Measurements from ENCODE around the gene ANTKMT.
A peak's percentile ranks its signal among the peaks of the same experiment; 100 is the strongest.

Gene ANTKMT

DNA sequence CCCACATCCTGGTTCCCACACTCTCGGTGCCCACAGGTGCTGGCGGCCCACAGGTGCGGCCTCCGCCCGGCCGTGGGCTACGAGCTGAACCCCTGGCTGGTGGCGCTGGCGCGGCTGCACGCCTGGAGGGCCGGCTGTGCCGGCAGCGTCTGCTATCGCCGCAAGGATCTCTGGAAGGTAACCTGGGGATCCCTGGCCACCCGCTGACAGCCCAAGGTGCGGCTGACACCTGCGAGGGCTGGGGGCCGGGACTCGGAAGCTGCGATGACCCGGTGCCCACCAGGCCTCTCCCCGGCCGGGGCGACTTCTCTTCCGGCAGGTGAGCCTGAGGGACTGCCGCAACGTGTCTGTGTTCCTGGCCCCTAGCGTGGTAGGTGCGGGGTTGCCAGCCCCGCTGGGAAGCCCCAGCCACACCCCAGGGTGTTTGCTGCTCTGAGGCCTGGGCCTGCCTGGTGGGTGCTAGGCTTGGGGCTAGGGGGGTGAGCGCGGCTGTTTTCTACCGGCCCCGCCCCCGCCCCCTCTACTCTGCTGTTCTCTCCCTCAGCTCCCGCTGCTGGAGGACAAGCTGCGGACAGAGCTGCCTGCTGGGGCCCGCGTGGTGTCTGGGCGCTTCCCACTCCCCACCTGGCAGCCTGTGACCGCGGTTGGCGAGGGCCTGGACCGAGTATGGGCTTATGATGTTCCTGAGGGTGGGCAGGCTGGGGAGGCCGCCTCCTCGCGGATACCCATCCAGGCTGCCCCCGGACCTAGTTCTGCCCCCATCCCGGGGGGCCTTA, 1.0 kb downstream of the ANTKMT start:
- FAIRE-seq (no peak), DNase-seq (ENCODE audit: insufficient read length) (no peak)
- no peak for TF ChIP-seq POLR2A (IDR thresholded peaks at IDR 0.05; ENCODE audit: low read depth, low read length)
- TF ChIP-seq TAF1 (IDR thresholded peaks at IDR 0.05; ENCODE audit: borderline replicate concordance, low read depth, low read length): no peak
- TF ChIP-seq POLR2AphosphoS5 (IDR thresholded peaks at IDR 0.05; ENCODE audit: low read depth, low read length): no peak

GRCh38 chr16:722835-723633, 2.1 kb downstream of the ANTKMT start:
- FAIRE-seq (no peak), DNase-seq (ENCODE audit: insufficient read length) (no peak)
- TF ChIP-seq TAF1 (IDR thresholded peaks at IDR 0.05; ENCODE audit: borderline replicate concordance, low read depth, low read length): no peak
- TF ChIP-seq POLR2AphosphoS5 (IDR thresholded peaks at IDR 0.05; ENCODE audit: low read depth, low read length): no peak; the same call in 1 of the 2 replicates
- no peak for TF ChIP-seq POLR2A (IDR thresholded peaks at IDR 0.05; ENCODE audit: low read depth, low read length)

- DNase-seq (ENCODE audit: insufficient read length): no peak
- no peak for TF ChIP-seq TAF1 (IDR thresholded peaks at IDR 0.05; ENCODE audit: borderline replicate concordance, low read depth, low read length)
- TF ChIP-seq POLR2A (IDR thresholded peaks at IDR 0.05; ENCODE audit: low read depth, low read length): no peak
- no peak for TF ChIP-seq POLR2AphosphoS5 (IDR thresholded peaks at IDR 0.05; ENCODE audit: low read depth, low read length)
Measured at GRCh38 chr16:723695-724094, 2.7 kb downstream of the ANTKMT start.

DNA sequence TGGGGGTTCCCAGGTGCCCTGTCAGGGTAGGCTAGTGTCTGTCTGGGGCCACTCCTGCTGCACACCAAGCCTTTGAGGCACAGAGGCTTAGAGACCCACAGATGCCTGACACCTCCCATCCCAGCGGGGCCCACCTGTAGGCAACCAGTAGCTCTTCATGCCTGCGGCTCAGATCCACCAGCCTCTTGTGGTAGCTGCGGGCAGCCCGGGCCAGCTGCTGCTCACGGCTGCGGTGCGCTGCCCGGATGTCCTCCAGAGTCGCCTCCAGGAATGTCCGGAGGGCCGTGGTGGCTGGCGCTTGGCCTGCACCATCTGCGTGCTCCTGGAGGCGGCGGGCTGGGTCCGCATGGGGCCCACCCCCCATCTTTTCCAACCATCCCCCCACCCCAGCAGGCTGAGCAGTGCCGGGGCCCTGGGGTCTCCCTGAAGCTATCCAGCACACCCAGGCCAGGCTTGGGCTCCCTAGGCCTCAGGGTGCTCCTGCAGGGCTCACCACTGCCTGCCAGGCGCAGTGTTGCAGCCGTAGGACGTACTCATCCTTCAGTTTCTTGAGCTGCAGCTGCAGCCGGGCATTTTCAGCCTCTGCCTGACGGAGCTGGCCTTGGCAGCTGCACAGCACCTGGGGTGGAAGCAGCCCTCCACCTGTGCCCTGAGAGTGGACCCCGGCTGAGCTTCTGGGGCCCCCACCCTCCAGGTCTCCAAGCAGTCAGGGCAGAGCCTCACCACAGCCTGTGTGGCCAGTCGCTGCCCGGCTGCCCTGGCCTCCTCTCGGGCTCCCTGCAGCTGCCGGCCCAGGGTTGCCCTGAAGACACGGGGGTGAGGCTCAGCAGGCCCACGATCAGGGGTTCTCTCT, 3.5 kb downstream of the ANTKMT start:
- no peak for DNase-seq (ENCODE audit: insufficient read length)
- FAIRE-seq: no peak
- peak; percentile 27; the same call in 1 of the 2 replicates for TF ChIP-seq POLR2A (IDR thresholded peaks at IDR 0.05; ENCODE audit: low read depth, low read length)
- TF ChIP-seq POLR2AphosphoS5 (IDR thresholded peaks at IDR 0.05; ENCODE audit: low read depth, low read length): no peak

More at GRCh38 chr16:723695-724094, 2.7 kb downstream of the ANTKMT start:
- FAIRE-seq: no peak

DNA sequence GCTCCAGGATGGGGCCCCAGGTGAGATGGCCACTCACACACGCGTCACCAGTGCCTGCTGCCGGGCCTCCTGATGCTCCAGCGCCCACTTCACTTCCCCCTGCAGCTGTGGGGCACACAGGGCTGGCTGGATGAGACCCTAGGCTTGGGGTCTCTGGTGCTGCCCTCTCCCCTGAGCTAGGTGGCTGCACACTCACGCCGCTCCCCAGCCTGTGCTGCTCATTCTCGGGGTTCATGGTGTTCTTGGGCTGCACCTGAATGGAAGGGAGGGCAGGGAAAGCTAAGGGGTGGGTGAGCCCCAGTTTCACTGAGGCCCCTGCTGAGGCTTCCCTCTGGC, 4.1 kb downstream of the ANTKMT start:
- DNase-seq (ENCODE audit: insufficient read length): no peak
- TF ChIP-seq POLR2A (IDR thresholded peaks at IDR 0.05; ENCODE audit: low read depth, low read length) (no peak; the same call in 1 of the 2 replicates), TAF1 (IDR thresholded peaks at IDR 0.05; ENCODE audit: borderline replicate concordance, low read depth, low read length) (no peak), POLR2AphosphoS5 (IDR thresholded peaks at IDR 0.05; ENCODE audit: low read depth, low read length) (no peak)
- FAIRE-seq: no peak

GRCh38 chr16:725463-726187, 4.7 kb downstream of the ANTKMT start:
- FAIRE-seq: no peak
- DNase-seq (ENCODE audit: insufficient read length): no peak
- no peak; the same call in 1 of the 2 replicates for TF ChIP-seq POLR2A (IDR thresholded peaks at IDR 0.05; ENCODE audit: low read depth, low read length)
- TF ChIP-seq TAF1 (IDR thresholded peaks at IDR 0.05; ENCODE audit: borderline replicate concordance, low read depth, low read length): no peak
- no peak for TF ChIP-seq POLR2AphosphoS5 (IDR thresholded peaks at IDR 0.05; ENCODE audit: low read depth, low read length)

DNA sequence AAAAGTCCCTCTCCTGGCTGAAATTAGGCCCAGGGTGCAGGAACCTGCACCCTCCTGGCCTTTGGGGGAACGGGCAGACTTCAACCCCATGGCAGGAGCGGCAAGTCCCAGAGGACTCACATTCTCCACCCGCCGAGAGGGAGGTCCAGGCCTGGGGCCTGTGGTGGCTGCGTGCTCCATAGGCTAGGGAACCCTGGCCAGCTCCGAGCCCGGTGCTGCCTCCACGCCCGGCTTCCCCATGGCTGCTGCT, 5.2 kb downstream of the ANTKMT start:
- no peak for FAIRE-seq
- TF ChIP-seq POLR2AphosphoS5 (IDR thresholded peaks at IDR 0.05; ENCODE audit: low read depth, low read length) (no peak), POLR2A (IDR thresholded peaks at IDR 0.05; ENCODE audit: low read depth, low read length) (no peak; the same call in 1 of the 2 replicates), TAF1 (IDR thresholded peaks at IDR 0.05; ENCODE audit: borderline replicate concordance, low read depth, low read length) (no peak)
- DNase-seq (ENCODE audit: insufficient read length): no peak

DNA sequence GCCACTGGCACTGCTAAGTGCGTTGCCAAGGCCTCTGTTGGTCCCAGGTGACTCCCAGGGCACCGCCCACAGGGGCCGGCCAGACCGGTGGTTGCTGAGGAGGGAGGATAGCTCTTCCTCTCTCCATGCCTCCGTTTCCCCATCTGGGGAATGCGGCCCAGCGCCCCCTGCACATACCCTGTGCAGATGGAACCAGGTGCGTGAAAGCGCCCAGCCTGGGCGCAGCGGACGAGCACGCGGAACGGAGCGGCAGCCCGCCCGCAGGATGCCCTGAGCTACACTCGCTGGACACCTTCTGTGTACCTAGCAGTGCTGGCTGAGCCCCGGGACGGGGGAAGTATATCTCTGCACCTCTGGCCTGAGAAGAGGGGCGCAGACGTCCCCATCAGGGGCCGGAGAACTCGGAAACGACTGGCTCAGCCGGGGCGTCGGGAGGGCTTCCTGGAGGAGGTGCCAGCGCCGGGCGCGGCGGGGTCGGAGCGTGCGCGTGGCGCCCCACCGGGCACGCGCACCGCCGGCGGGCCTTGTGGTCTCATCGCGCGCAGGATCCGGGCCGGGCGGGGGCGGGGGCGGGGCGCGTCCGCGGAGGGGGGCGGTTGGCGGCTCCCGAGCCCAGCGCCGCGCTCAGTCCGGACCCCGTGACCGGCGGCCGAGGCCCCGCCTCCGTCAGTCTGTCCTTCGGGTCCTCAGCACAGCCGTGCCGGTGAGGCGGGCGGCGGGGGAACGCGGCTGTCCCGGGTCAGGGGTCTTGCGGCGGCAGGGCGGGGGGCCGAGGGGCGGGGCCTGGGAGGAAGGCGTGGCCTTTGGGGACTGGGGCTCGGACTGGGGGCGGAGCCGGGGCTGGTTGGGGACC, 5.7 kb downstream of the ANTKMT start, which contains the start of the genes CCDC78 and HAGHL:
CCDC78 (minus strand) TSS at position 6 of the 853 bp plus-strand sequence. CDS start 76 bp downstream, outside the sequence.
HAGHL (plus strand) TSS at position 669 of the 853 bp plus-strand sequence. CDS start 404 bp downstream, outside the sequence.
- DNase-seq (ENCODE audit: insufficient read length) (peak; percentile 82), FAIRE-seq (peak; percentile 82)
- TF ChIP-seq TAF1 (IDR thresholded peaks at IDR 0.05; ENCODE audit: borderline replicate concordance, low read depth, low read length): no peak
- TF ChIP-seq POLR2A (IDR thresholded peaks at IDR 0.05; ENCODE audit: low read depth, low read length): no peak

DNA sequence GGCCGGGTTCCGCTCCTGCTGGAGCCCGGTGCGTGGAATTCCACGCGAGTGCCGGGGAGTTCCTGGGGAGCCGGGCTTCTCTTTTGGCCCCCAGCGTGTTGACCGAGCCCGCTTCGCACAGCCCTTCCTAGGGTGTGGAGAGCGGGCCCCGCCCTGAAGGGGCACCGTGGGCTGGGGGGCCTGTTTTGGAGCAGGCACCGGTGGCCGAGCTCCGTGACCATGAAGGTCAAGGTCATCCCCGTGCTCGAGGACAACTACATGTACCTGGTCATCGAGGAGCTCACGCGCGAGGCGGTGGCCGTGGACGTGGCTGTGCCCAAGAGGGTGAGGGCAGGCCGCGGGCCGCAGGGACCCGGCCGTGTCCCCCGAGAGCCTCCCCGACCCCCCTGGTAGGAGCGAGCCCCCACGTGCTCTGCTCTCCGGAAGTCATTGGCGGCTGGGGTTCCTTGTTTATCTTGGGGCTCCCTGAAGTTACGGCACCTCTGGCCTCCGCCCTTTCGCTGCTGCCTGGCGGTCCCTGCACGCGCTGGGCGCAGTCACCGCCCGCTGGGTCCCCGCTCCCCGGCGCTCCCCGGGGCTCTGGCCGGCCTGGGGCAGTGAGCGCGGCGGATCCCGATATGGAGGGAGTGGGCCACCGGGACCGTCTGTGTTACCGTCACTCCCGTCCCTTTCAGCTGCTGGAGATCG, 6.5 kb downstream of the ANTKMT start:
- TF ChIP-seq POLR2AphosphoS5 (IDR thresholded peaks at IDR 0.05; ENCODE audit: low read depth, low read length) (no peak), TAF1 (IDR thresholded peaks at IDR 0.05; ENCODE audit: borderline replicate concordance, low read depth, low read length) (no peak)
- peak; percentile 71 for FAIRE-seq
- no peak for DNase-seq (ENCODE audit: insufficient read length)

All from GM12892 (cell line).